ENCODE data around the gene KLHL15. TPM values are rescaled to one million over a fixed set of nuclear protein-coding genes. Genes with fewer than 3 reads are reported as not detected.

Gene KLHL15
- total RNA-seq, 4 donors from 2014 or later = 8.0 to 21.5 (median 13.0) TPM

GRCh38 chrX:23945206-23945605 lies 81.8 kb downstream of the KLHL15 start:
- intact Hi-C loops (cut with DNase I) = no loop called here
- Histone ChIP-seq H3K4me3 (no peak overlapping the region), H3K27ac (replicated peaks in 1 of 4) (no peak overlapping the region), H3K36me3 (no peaks in the 10 kb centered on the region), H3K27me3 (peaks cover 0 to 3% (median 0%) of the 10 kb centered on the region in 4 donors), H3K9me3 (no peaks in the 10 kb centered on the region), H3K4me1 (no peaks in the 10 kb centered on the region)
- whole genome bisulfite sequencing = 90% methylated on average over 1 of the region's 1 CpG
- no peak for TF ChIP-seq EP300 (IDR thresholded peaks at IDR 0.05)
- TF ChIP-seq POLR2AphosphoS5 (IDR thresholded peaks at IDR 0.05) = no peak
- TF ChIP-seq POLR2A (IDR thresholded peaks at IDR 0.05; ENCODE audit: low read depth) = no peak
- no peak for TF ChIP-seq CTCF (IDR thresholded peaks at IDR 0.05)
- no peak for DNase-seq (ENCODE audit: extremely low spot score)

GRCh38 chrX:23944234-23944633 lies 82.8 kb downstream of the KLHL15 start:
- Histone ChIP-seq H3K27ac (replicated peaks in 1 of 4) (no peak overlapping the region), H3K27me3 (peaks cover 0 to 3% (median 0%) of the 10 kb centered on the region in 4 donors), H3K36me3 (no peaks in the 10 kb centered on the region), H3K4me1 (no peaks in the 10 kb centered on the region), H3K4me3 (no peak overlapping the region), H3K9me3 (no peaks in the 10 kb centered on the region)
- intact Hi-C loops (cut with DNase I) = no loop called here
- WGBS = 30% methylated on average over 1 of the region's 1 CpG
- TF ChIP-seq CTCF (IDR thresholded peaks at IDR 0.05) (no peak), POLR2AphosphoS5 (IDR thresholded peaks at IDR 0.05) (no peak), POLR2A (IDR thresholded peaks at IDR 0.05; ENCODE audit: low read depth) (no peak), EP300 (IDR thresholded peaks at IDR 0.05) (no peak)
- no peak for DNase-seq (ENCODE audit: extremely low spot score)

GRCh38 chrX:23939203-23939602 lies 87.8 kb downstream of the KLHL15 start:
- TF ChIP-seq POLR2AphosphoS5 (IDR thresholded peaks at IDR 0.05) (no peak), CTCF (IDR thresholded peaks at IDR 0.05) (no peak), EP300 (IDR thresholded peaks at IDR 0.05) (no peak), POLR2A (IDR thresholded peaks at IDR 0.05; ENCODE audit: low read depth) (no peak)
- Histone ChIP-seq H3K4me3 (no peak overlapping the region), H3K36me3 (no peaks in the 10 kb centered on the region), H3K9me3 (no peaks in the 10 kb centered on the region), H3K27ac (replicated peaks in 1 of 4) (no peak overlapping the region), H3K27me3 (peaks cover 0 to 7% (median 0%) of the 10 kb centered on the region in 4 donors), H3K4me1 (no peaks in the 10 kb centered on the region)
- no peak for DNase-seq (ENCODE audit: extremely low spot score)
- 57% methylated on average over 1 of the region's 1 CpG for WGBS
- intact Hi-C loops (cut with DNase I) = no loop called here

- H3K4me3 ChIP-seq = no peak overlapping the region
- no peak overlapping the region for H3K27ac ChIP-seq (replicated peaks in 1 of 4)
- WGBS = 61% methylated on average over 1 of the region's 1 CpG
- peaks cover 0 to 7% (median 0%) of the 10 kb centered on the region in 4 donors for H3K27me3 ChIP-seq
- no peaks in the 10 kb centered on the region for H3K36me3 ChIP-seq
- H3K9me3 ChIP-seq = no peaks in the 10 kb centered on the region
- TF ChIP-seq POLR2A (IDR thresholded peaks at IDR 0.05; ENCODE audit: low read depth) (no peak), CTCF (IDR thresholded peaks at IDR 0.05) (no peak), POLR2AphosphoS5 (IDR thresholded peaks at IDR 0.05) (no peak), EP300 (IDR thresholded peaks at IDR 0.05) (no peak)
- intact Hi-C loops (cut with DNase I) = no loop called here
- no peaks in the 10 kb centered on the region for H3K4me1 ChIP-seq
- DNase-seq (ENCODE audit: extremely low spot score) = no peak
Observed at GRCh38 chrX:23938690-23939089, 88.3 kb downstream of the KLHL15 start.

GRCh38 chrX:23937100-23937499 lies 89.9 kb downstream of the KLHL15 start:
- WGBS = 80% methylated on average over 4 of the region's 4 CpGs
- no peaks in the 10 kb centered on the region for H3K9me3 ChIP-seq

More at GRCh38 chrX:23937100-23937499, 89.9 kb downstream of the KLHL15 start:
- Histone ChIP-seq H3K27ac (replicated peaks in 1 of 4) (no peak overlapping the region), H3K4me3 (no peak overlapping the region), H3K4me1 (no peaks in the 10 kb centered on the region), H3K27me3 (peaks cover 0 to 7% (median 0%) of the 10 kb centered on the region in 4 donors), H3K36me3 (no peaks in the 10 kb centered on the region)
- TF ChIP-seq POLR2AphosphoS5 (IDR thresholded peaks at IDR 0.05) (no peak), POLR2A (IDR thresholded peaks at IDR 0.05; ENCODE audit: low read depth) (no peak), EP300 (IDR thresholded peaks at IDR 0.05) (no peak), CTCF (IDR thresholded peaks at IDR 0.05) (no peak)
- intact Hi-C loops (cut with DNase I) = no loop called here
- DNase-seq (ENCODE audit: extremely low spot score) = no peak

Measured in esophagus muscularis mucosa (tissue), 4 donors.